ENCODE measurements around the gene TOR1AIP2. TPM values are rescaled to one million over a fixed set of nuclear protein-coding genes. Genes with fewer than 3 reads are reported as not detected.

Gene TOR1AIP2
- total RNA-seq, 1 donor from 2014 or later = 57.4 TPM

DNA sequence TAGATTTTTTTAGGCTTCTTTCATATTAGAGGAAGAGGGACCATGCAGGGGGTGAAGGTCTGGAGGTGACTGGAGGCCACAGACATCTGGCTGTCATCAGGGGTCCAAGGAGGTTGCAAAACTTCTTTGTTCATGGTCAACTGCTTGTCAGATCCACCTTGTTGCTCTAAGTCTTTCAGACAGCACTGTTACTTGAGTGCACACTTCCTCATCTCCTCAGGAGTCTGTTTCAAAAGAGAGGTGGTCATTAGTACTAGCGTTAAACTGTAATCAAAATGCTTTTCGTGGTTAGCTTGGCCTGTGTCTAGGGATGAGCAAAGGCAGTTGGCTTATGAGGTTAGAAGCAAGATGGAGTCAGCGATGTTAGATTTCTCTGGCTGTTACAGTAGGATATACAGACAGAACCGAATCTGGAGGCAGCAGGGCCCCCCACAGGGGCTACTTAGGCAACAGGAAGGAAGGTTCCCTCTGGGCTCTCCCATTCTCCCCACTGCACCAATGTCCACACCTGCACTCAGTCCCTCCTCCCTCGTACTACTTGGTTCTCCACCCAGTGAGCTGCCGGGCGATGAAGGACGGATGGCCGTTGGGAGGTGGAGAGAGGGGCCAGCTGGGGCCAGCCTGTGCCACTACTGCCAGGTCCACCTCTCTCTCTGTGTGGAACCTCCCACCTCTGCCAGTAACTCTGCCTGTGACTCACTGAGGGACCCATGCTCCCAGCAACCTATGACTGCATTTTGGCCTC is 57.2 kb downstream of the TOR1AIP2 start:
- TF ChIP-seq, protein P1, sequence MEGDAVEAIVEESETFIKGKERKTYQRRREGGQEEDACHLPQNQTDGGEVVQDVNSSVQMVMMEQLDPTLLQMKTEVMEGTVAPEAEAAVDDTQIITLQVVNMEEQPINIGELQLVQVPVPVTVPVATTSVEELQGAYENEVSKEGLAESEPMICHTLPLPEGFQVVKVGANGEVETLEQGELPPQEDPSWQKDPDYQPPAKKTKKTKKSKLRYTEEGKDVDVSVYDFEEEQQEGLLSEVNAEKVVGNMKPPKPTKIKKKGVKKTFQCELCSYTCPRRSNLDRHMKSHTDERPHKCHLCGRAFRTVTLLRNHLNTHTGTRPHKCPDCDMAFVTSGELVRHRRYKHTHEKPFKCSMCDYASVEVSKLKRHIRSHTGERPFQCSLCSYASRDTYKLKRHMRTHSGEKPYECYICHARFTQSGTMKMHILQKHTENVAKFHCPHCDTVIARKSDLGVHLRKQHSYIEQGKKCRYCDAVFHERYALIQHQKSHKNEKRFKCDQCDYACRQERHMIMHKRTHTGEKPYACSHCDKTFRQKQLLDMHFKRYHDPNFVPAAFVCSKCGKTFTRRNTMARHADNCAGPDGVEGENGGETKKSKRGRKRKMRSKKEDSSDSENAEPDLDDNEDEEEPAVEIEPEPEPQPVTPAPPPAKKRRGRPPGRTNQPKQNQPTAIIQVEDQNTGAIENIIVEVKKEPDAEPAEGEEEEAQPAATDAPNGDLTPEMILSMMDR (conservative IDR thresholded peaks at IDR 0.05; ENCODE audit: low read depth, low read length) = no peak
- no peak overlapping the region for H3K4me3 ChIP-seq (ENCODE audit: low read depth, low read length)
- DNase-seq (ENCODE audit: low read depth) = no peak

DNA sequence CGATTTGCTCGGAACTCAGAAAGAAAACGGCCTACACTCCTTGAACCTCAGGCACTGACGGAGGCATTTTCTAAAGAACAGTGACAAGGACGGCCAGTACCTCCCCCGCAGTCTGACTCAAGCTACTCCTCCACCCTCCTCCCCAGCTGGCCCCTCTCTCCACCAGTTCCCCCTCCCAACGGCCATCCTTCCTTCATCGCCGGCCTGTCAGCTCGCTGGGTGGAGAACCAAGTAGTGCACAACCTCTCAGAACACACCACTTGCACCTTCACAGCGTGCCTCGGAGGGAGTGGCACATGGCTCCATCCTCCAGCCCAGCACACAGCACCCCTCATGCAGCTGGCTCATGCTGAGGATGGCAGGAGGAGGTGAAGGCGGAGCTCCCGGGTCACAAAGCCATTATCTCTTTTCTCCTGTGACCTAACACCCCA is 58.8 kb downstream of the TOR1AIP2 start:
- DNase-seq (ENCODE audit: low read depth) = no peak
- TF ChIP-seq, protein P1 (conservative IDR thresholded peaks at IDR 0.05; ENCODE audit: low read depth, low read length) = no peak
- H3K4me3 ChIP-seq (ENCODE audit: low read depth, low read length) = no peak overlapping the region

DNA sequence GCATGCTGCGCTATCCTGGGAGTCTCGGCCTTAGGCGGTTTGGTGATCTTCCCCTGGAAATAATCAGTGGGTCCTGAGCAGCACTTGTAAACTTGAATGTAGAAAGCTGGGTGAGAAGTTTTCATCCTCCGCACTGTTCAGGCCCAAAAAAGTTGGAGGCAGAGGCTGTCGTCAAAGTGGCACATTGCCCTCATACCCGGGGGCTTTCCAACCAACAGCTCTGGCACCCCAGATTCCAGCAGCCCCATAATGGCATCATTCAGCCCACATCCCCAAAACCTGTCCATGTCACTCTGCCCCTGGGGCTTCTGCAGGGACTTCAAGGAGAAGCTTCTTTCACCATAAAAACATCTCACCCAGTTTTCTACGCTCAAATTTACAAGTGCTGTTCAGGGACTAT is 59.3 kb downstream of the TOR1AIP2 start:
- no peak overlapping the region for H3K4me3 ChIP-seq (ENCODE audit: low read depth, low read length)
- DNase-seq (ENCODE audit: low read depth) = no peak
- TF ChIP-seq, protein P1 (conservative IDR thresholded peaks at IDR 0.05; ENCODE audit: low read depth, low read length) = no peak

DNA sequence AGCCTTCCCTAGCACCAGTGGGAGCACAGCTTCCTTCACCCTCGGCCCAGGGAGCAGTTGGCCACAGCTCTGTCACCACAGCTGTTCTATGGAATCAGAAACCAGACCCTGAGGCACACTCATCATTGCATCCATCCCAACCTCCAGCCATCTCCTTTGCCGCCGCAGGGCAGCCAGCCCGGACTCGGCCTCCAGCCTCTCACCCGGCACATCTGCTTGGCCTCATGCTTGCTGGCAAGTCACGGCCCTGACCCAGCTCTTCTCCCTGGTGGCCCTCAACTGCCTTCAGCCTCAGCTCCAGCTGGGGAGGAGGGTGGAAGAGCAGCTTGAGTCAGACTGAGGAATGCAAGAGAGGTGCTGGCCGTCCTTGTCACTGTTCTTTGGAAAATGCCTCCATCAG is 59.8 kb downstream of the TOR1AIP2 start:
- DNase-seq (ENCODE audit: low read depth) = no peak
- TF ChIP-seq, protein P1 (conservative IDR thresholded peaks at IDR 0.05; ENCODE audit: low read depth, low read length) = no peak
- H3K4me3 ChIP-seq (ENCODE audit: low read depth, low read length) = no peak overlapping the region

DNA sequence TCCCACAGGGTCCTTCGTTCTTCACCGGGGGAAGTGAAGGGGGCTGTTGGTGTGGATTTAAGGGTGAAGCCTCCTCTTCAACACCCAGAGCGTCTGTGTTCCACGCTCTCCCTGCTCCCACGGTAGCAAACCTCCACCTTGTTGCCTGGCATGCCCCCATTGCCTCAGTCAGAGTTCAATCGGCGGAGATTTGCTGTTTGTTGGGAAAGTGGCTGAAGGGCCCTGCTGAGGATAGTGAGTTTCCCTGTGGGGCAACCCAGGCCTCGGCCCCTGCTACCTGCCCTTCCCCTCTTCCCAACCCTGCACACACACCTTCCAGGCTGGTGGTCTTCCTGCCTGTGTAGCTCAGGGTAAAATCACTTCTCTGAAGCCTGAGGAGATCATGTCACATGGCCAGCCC is 60.5 kb downstream of the TOR1AIP2 start:
- TF ChIP-seq, protein P1 (conservative IDR thresholded peaks at IDR 0.05; ENCODE audit: low read depth, low read length) = no peak
- no peak overlapping the region for H3K4me3 ChIP-seq (ENCODE audit: low read depth, low read length)
- DNase-seq (ENCODE audit: low read depth) = no peak

DNA sequence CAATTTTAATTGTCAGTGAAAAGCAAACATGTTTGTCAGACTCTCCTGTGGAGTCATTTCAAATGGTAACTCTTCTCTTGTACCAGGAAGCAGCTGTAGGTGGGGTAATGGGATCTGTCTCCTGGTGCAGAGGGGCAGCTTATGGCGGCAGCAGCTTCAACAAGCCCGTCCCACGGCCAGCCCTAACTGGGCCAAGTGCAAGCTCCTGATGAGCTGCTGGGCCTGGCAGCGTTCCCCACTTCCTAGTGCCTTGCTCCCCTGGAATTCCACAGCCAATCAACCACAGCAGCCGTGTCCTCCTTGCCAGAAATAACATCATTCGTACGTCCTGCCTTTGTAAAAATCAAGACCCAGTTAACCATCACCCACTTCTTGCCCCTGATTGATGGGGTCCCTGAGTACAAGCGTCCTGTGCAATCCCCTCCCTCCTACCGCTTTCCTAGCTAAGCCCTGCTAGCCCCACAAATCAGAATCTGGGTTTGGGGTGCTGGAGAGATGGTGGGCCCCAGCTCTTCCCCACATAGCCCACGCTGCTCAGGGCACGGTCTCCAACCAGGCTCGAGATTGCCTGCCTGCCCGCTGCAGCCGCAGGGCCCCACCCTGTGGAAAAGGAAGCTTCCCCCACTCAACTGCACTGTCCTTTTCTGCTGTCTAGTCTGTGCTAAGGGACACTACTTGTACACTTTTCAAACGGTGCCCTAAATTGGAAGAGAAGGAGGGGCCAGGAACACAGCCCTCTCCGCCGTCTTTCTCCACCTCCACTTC is 61.2 kb downstream of the TOR1AIP2 start:
- TF ChIP-seq, protein P1 (conservative IDR thresholded peaks at IDR 0.05; ENCODE audit: low read depth, low read length) = no peak
- DNase-seq (ENCODE audit: low read depth) = peak; percentile 18
- H3K4me3 ChIP-seq (ENCODE audit: low read depth, low read length) = no peak overlapping the region

Data from epithelial cell of proximal tubule (primary cell).